MCF 10A (cell line): ENCODE data around the gene SCART1. TPM values are rescaled to one million over a fixed set of nuclear protein-coding genes. Genes with fewer than 3 reads are reported as not detected.

Experiments
- BruUV-seq: library from RNA; stranded (reverse); fragments of 400-500 nt; replicated peaks from 2 replicates; lab custom pipeline; 2021; lab: Mats Ljungman, UMichigan
- CTCF ChIA-PET: fragments of 300-600 bp; sonication (Branson Sonifier 250); formaldehyde crosslinking; extraction: SDS; loops from one replicate; lab custom pipeline; 2021; ENCODE audit warnings: antibody characterized with exemption, inconsistent platforms; lab: Yijun Ruan, JAX
- POLR2A ChIA-PET: fragments of 300-600, 350-650 bp; sonication (Branson Sonifier 250); formaldehyde crosslinking; extraction: SDS; loops from one replicate; lab custom pipeline; 2020; ENCODE audit warnings: antibody characterized with exemption, inconsistent platforms; lab: Yijun Ruan, JAX
- DNase-seq: peaks from one replicate; pipeline ENCODE4 v3.0.0-alpha.2; 2018; ENCODE audit not compliant: unreplicated experiment
- H3K27ac Mint-ChIP-seq: one replicate; pipeline ENCODE4 v1.8.0; 2022; ENCODE audit warnings: mild to moderate bottlenecking, low read depth, mixed read lengths; ENCODE audit not compliant: unreplicated experiment
- H3K27me3 Mint-ChIP-seq: one replicate; pipeline ENCODE4 v1.8.0; 2022; ENCODE audit warnings: mixed read lengths; ENCODE audit not compliant: insufficient read depth, unreplicated experiment
- H3K36me3 Mint-ChIP-seq: one replicate; pipeline ENCODE4 v1.8.0; 2022; ENCODE audit warnings: mild to moderate bottlenecking, moderate library complexity, mixed read lengths; ENCODE audit not compliant: insufficient read depth, unreplicated experiment
- H3K4me1 Mint-ChIP-seq: one replicate; pipeline ENCODE4 v1.8.0; 2022; ENCODE audit warnings: mixed read lengths; ENCODE audit not compliant: insufficient read depth, unreplicated experiment
- H3K4me3 Mint-ChIP-seq: one replicate; pipeline ENCODE4 v1.8.0; 2022; ENCODE audit warnings: mild to moderate bottlenecking, moderate library complexity, mixed read lengths; ENCODE audit not compliant: unreplicated experiment
- H3K9me3 Mint-ChIP-seq: one replicate; pipeline ENCODE4 v1.8.0; 2022; ENCODE audit warnings: mixed read lengths; ENCODE audit not compliant: unreplicated experiment
- CTCF ChIP-seq: fragments of 200-600 bp; IDR thresholded peaks from one replicate; pipeline ENCODE4 v1.8.0; 2022; ENCODE audit warnings: antibody characterized with exemption, mild to moderate bottlenecking; ENCODE audit not compliant: unreplicated experiment
- intact Hi-C: fragments of 100-400 bp; cut with micrococcal nuclease; formaldehyde crosslinking; loops from 2 replicates; pipeline ENCODE4 v1.14.1; 2022
- total RNA-seq: library from RNA; stranded (reverse); gene quantifications from 2 replicates; pipeline ENCODE4 v1.2.3, GENCODE V29; 2022

SCART1 gene
- total RNA-seq, 1 experiment from 2014 or later = 0.93 TPM

GRCh38 chr10:133481086-133481643 lies 27.4 kb downstream of the SCART1 start:
- no peak overlapping the region for H3K4me3 Mint-ChIP-seq
- TF ChIP-seq CTCF = no peak
- POLR2A ChIA-PET = no interaction called here
- CTCF ChIA-PET = no interaction called here
- H3K4me1 Mint-ChIP-seq = no peaks in the 10 kb centered on the region
- DNase-seq = no peak
- H3K9me3 Mint-ChIP-seq = peaks cover 16% of the 10 kb centered on the region
- no TSS peak for BruUV-seq
- H3K36me3 Mint-ChIP-seq = no peaks in the 10 kb centered on the region
- intact Hi-C loops = no loop called here
- H3K27me3 Mint-ChIP-seq = peaks cover 24% of the 10 kb centered on the region
- H3K27ac Mint-ChIP-seq = no peak overlapping the region

GRCh38 chr10:133481657-133482056 lies 27.9 kb downstream of the SCART1 start:
- CTCF ChIA-PET = no interaction called here
- DNase-seq = no peak
- TF ChIP-seq CTCF = no peak
- no TSS peak for BruUV-seq
- H3K4me1 Mint-ChIP-seq = no peaks in the 10 kb centered on the region
- no peak overlapping the region for H3K4me3 Mint-ChIP-seq
- H3K36me3 Mint-ChIP-seq = no peaks in the 10 kb centered on the region
- POLR2A ChIA-PET = no interaction called here
- intact Hi-C loops = no loop called here
- peaks cover 24% of the 10 kb centered on the region for H3K27me3 Mint-ChIP-seq
- peaks cover 20% of the 10 kb centered on the region for H3K9me3 Mint-ChIP-seq
- no peak overlapping the region for H3K27ac Mint-ChIP-seq

- no peak for TF ChIP-seq CTCF
- no TSS peak for BruUV-seq
- no peaks in the 10 kb centered on the region for H3K36me3 Mint-ChIP-seq
- ChIA-PET POLR2A (no interaction called here), CTCF (no interaction called here)
- H3K4me1 Mint-ChIP-seq = no peaks in the 10 kb centered on the region
- H3K4me3 Mint-ChIP-seq = no peak overlapping the region
- H3K9me3 Mint-ChIP-seq = peaks cover 24% of the 10 kb centered on the region
- peaks cover 24% of the 10 kb centered on the region for H3K27me3 Mint-ChIP-seq
- no peak for DNase-seq
- H3K27ac Mint-ChIP-seq = no peak overlapping the region
- intact Hi-C loops = no loop called here
These were observed 31.1 kb downstream of the SCART1 start for GRCh38 chr10:133484818-133485217.

GRCh38 chr10:133487085-133487484 lies 33.3 kb downstream of the SCART1 start:
- TF ChIP-seq CTCF = no peak
- Mint-ChIP-seq H3K4me1 (no peaks in the 10 kb centered on the region), H3K4me3 (no peak overlapping the region), H3K27ac (no peak overlapping the region), H3K9me3 (peaks cover 24% of the 10 kb centered on the region), H3K27me3 (peaks cover 15% of the 10 kb centered on the region), H3K36me3 (no peaks in the 10 kb centered on the region)
- no TSS peak for BruUV-seq
- DNase-seq = no peak
- POLR2A ChIA-PET = no interaction called here
- CTCF ChIA-PET = no interaction called here
- intact Hi-C loops = no loop called here
